Kidney epithelial cell (primary cell): ENCODE measurements around the gene TBC1D17. TPM values are rescaled to one million over a fixed set of nuclear protein-coding genes. Genes with fewer than 3 reads are reported as not detected.

Experiments used
- DNase-seq: peaks from one replicate; pipeline ENCODE4 v3.0.0-alpha.2; 2010; ENCODE audit warnings: low read depth
- H3K27me3 ChIP-seq: 2 replicates; pipeline ENCODE4 v1.6.0; 2011; ENCODE audit warnings: low read length; ENCODE audit not compliant: control insufficient read depth, insufficient read depth
- H3K36me3 ChIP-seq: 2 replicates; pipeline ENCODE4 v1.5.1; 2011; ENCODE audit warnings: low read length; ENCODE audit not compliant: control insufficient read depth, insufficient read depth
- H3K4me3 ChIP-seq: 2 replicates; pipeline ENCODE4 v1.5.1; 2011; ENCODE audit warnings: low read depth, mild to moderate bottlenecking, control low read depth, low read length
- CTCF ChIP-seq: IDR thresholded peaks from 2 replicates; pipeline ENCODE4 v1.5.1; 2011; ENCODE audit warnings: mild to moderate bottlenecking, moderate library complexity, low read length, control low read depth, inconsistent platforms; ENCODE audit not compliant: insufficient read depth, poor library complexity, severe bottlenecking
- total RNA-seq: library from RNA; depleted of rRNA; stranded (reverse); fragments of >200 nt; gene quantifications from 2 replicates; pipeline ENCODE4 v1.2.3, GENCODE V29; 2015

The TBC1D17 gene
- total RNA-seq, 1 donor from 2014 or later: 17.4 TPM

- no peak for DNase-seq
- no peaks in the 10 kb centered on the region for H3K27me3 ChIP-seq
- H3K4me3 ChIP-seq: no peak overlapping the region
- peaks cover 5% of the 10 kb centered on the region for H3K36me3 ChIP-seq
- no peak for TF ChIP-seq CTCF
Measured at GRCh38 chr19:49853852-49854377, 23.6 kb upstream of the TBC1D17 start.

GRCh38 chr19:49854378-49855263 lies 22.9 kb upstream of the TBC1D17 start:
- DNase-seq: no peak
- peaks cover 7% of the 10 kb centered on the region for H3K36me3 ChIP-seq
- H3K27me3 ChIP-seq: no peaks in the 10 kb centered on the region
- no peak for TF ChIP-seq CTCF
- no peak overlapping the region for H3K4me3 ChIP-seq

GRCh38 chr19:49855277-49855675 lies 22.2 kb upstream of the TBC1D17 start:
- Histone ChIP-seq H3K36me3 (peaks cover 11% of the 10 kb centered on the region), H3K27me3 (no peaks in the 10 kb centered on the region), H3K4me3 (no peak overlapping the region)
- DNase-seq: no peak
- no peak for TF ChIP-seq CTCF

- Histone ChIP-seq H3K27me3 (no peaks in the 10 kb centered on the region), H3K36me3 (peaks cover 13% of the 10 kb centered on the region), H3K4me3 (no peak overlapping the region)
- DNase-seq: no peak
- no peak for TF ChIP-seq CTCF
Measured at GRCh38 chr19:49855676-49856573, 21.6 kb upstream of the TBC1D17 start.

GRCh38 chr19:49856574-49857021 lies 20.9 kb upstream of the TBC1D17 start:
- no peak for TF ChIP-seq CTCF
- H3K36me3 ChIP-seq: peaks cover 14% of the 10 kb centered on the region
- no peaks in the 10 kb centered on the region for H3K27me3 ChIP-seq
- H3K4me3 ChIP-seq: no peak overlapping the region
- no peak for DNase-seq
